HG03575 (cell line): ENCODE measurements around the gene IZUMO2.
"Not testable (repeated sequence)": the region's sequence is repeated elsewhere in the genome, so short reads cannot be mapped to it uniquely, and the experiment has no call there.

Experiments used
- ATAC-seq: cut with Tn5 transposase; IDR thresholded peaks from one replicate; pipeline ENCODE4 v1.9.1; 2021; ENCODE audit not compliant: unreplicated experiment, insufficient number of reproducible peaks, low FRiP score; ENCODE audit errors: extremely low read depth

IZUMO2 gene

DNA sequence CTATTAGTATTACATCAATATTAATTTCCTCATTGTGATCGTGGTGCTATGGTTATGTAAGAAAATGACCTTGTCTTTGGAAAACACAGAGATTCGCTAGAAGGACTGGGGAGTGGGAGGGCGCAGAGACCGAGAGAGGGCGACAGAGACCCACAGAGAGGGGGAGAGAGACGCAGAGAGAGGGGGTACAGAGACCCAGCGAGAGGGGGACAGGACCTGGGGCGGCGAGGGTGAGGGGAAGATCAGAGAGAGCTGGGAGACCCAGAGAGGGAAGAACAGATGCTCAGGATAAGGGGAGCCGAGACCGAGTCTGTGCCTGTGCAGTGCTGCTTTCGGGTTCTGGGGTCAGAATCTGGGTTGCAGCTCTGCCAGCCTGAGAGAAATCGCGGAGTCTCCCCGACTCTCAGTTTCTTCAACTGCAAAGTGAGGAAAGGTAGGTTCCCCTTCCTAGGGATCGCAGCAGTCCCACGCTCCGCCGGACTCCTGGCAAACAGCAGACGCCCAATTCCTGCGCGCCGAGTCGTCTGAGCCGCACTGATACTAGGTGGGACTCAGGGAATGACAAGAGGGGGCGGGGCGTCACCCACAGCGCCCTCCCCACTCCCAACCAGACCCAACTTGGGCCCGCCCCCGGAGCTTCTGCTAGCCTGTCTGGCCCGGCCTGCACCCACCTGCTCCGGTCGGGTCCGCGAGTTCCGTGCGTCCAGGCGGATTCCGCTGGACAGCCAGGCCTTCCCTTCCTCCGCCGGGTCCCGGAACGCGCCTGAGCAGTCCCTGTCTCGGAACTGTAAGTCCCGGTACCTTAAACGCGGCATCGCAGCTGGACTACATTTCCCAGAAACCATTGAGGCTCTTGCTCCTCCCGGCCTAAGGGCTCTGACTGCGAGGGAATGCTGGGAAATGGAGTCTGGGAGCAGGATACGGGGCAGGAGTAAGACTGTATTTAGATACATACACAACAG lies 15.3 kb downstream of the IZUMO2 start:
- ATAC-seq, result no peak

DNA sequence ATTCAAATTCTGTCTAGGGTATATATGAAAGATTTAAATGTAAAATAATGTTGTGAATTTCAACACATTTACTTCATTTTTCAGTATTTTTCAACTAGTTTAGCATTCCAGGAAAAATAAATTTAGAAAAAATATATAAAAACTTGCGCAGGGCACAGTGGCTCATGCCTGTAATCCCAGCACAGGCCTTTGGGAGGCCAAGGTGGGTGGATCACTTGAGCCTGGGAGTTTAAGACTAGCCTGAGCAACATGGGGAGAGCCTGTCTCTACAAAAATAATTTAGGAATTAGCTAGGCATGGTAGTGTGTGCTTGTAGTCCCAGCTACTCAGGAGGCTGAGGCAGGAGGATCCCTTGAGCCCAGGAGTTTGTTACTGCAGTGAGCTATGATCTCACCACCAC lies 21.2 kb downstream of the IZUMO2 start:
- ATAC-seq, result not testable (repeated sequence)

DNA sequence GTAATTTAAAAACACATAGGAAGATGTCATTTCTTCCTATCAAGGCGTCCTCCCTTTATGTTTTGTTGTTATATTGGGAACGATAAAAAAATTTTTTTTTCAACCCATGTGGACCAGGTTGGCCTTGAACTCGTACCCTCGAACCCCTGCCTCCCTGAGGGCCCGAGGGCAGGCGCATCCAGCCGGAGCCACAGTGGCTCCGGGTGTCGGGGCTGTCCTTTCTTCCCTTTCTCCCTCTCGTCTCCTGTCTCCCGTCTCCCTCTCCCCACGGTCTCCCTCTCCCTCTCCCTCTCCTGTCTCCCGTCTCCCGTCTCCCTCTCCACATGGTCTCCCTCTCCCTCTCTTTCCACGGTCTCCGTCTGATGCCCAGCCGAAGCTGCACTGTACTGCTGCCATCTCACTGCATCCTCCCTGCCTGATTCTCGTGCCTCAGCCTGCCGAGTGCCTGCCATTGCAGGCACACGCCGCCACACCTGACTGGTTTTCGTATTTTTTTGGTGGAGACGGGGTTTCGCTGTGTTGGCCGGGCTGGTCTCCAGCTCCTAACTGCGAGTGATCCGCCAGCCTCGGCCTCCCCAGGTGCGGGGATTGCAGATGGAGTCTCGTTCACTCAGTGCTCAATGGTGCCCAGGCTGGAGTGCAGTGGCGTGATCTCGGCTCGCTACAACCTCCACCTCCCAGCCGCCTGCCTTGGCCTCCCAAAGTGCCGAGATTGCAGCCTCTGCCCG lies 22.8 kb downstream of the IZUMO2 start:
- not testable (repeated sequence) for ATAC-seq

DNA sequence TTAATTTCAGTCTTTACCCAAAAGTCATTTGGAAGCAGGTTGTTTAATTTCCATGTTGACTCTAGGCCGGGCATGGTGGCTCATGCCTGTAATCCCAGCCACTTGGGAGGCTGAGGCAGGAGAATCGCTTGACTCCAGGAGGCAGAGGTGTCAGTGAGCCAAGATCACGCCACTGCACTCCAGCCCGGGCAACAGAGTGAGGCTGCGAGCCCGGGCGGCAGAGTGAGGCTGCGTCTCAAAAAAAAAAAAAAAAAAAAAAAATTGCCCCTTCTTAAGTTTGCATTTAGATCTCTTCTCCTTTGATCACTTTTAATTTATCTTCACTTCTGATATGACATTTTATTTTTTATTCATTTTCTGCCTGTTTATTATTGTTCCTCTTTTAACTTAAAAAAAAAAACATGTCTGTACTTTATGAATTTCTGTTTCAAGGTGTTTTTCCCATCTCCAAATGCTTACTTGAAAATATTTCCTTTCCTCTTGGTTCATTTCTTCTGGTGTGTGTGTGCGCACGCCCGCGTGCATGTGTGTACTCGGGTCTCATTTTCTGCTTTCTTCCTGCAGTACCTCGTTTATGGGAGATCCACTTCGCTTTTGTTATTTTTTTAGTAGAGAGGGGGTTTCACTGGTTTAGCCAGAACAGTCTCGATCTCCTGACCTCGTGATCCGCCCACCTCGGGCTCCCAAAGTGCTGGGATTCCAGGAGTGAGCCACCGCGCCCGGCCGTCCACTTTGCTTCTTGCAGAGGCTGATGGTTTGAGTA lies 26.3 kb downstream of the IZUMO2 start:
- ATAC-seq, result not testable (repeated sequence)

DNA sequence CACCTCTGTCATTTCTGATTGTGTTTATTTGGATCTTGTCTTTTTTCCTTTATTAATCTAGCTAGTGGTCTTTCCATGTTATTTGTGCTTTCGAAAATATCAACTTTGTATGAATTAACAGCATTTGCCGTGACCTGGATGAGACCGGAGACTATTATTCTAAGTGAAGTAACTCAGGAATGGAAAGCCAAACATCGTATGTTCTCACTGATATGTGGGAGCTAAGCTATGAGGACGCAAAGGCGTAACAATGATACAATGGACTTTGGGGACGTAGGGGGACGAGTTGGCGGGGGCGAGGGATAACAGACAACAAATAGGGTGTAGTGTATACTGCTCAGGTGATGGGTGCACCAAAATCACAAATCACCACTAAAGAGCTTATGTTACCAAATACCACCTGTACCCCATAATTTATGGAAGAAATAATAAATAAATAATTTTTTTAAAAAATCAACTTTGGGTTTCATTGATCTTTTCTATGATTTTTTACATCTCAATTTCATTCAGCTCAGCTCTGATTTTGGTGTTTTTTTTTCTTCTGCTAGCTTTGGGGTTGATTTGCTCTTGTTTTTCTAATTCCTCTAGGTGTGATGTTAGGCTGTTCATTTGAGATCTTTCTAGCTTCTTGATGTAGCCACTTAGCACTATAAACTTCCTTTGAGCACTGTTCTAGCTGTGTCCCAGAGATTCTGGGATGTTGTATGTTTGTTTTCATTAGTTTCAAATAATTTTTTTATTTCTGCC lies 27.1 kb downstream of the IZUMO2 start:
- ATAC-seq, result not testable (repeated sequence)

DNA sequence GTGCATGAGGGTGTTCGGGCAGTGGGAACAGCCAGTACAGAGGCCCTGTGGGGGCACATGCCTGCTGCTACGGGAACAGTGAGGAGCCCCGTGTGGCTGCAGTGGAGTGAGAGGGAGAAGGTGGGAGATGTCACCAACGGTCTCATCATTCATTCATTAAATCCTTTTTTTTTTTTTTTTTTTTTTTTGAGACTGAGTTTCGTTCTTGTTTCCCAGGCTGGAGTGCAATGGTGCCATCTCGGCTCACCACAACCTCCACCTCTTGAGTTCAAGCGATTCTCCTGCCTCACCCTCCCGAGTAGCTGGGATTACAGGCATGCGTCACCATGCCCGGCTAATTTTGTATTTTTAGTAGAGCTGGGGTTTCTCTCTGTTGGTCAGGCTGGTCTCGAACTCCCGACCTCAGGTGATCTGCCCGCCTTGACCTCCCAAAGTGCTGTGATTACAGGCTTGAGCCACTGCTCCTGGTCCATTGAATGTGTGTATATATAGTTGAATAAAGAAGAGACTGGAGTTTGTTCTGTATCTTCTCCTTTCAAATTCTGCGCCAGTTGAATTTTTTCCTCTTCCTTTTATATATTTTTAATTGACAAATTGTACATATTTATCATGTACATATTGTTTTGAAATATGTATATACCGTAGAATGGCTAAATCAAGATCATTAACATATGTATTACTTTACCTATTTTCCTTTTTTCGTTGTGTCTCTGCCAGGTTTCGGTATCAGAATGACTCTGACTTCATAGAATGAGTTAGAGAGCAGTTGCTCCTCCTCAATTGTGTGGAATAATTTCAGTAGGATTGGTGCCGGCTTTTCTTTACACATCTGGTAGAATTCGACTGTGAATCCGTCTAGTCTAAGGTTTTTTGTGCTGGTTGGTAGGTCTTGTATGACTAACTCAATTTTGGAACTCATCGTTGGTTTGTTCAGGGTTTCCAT lies 28.0 kb downstream of the IZUMO2 start:
- ATAC-seq, result not testable (repeated sequence)

DNA sequence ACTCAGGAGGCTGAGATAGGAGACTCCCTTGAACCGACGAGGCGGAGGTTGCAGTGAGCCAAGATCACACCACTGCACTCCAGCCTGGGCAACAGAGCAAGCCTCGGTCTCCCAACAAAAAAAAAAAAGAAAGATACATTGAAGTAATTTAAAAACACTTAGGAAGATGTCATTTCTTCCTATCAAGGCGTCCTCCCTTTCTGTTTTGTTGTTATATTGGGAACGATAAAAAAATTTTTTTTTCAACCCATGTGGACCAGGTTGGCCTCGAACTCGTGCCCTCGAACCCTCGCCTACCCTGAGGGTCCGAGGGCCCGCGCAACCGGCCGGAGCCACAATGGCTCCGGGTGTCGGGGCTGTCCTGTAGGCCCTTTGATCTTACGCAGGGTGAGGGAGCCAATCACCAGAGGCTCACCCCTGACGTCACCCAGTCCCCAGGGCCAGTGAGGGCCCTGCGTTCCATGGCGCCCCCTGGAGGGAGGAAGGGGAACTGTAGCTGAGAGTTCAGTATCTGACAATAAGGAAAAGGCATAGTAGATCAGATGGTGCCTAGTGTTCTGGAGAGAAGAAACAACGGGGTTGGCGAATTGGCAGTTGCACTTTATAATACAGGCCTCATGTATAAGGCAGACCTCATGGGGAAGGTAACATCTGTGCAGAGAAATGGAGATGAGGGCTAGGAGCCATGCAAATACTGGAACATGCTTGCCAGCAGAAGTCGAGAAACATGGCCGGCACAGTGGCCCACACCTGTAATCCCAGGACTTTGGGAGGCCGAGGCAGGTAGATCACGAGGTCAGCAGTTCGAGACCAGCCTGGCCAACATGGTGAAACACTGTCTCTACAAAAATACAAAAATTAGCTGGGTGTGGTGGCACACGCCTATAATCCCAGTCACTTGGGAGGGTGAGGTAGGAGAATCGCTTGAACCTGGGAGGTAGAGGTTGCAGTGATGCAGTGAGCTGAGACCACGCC lies 29.3 kb downstream of the IZUMO2 start:
- ATAC-seq, result not testable (repeated sequence)

DNA sequence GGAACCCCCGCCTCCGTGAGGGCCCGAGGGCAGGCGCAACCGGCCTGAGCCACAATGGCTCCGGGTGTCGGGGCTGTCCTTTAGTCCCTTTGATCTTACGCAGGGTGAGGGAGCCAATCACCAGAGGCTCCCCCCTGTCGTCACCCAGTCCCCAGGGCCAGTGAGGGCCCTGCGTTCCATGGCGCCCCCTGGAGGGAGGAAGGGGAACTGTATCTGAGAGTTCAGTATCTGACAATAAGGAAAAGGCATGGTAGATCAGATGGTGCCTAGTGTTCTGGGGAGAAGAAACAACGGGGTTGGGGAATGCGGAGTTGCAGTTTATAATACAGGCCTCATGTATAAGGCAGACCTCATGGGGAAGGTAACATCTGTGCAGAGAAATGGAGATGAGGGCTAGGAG lies 59.1 kb downstream of the IZUMO2 start:
- ATAC-seq, result not testable (repeated sequence)

DNA sequence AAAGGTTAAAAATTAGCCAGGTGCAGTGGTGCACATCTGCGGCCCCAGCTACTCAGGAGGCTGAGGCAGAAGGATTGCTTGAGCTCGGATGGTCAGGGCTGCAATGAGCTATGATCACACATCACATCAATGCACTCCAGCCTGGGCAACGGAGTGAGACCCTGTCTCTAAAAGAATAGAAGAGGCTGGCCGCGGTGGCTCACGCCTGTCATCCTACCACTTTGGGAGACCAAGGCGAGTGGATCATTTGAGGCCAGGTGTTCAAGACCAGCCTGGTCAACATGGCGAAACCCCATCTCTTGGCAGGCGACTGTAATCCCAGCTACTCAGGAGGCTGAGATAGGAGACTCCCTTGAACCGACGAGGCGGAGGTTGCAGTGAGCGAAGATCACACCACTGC lies 59.7 kb downstream of the IZUMO2 start:
- not testable (repeated sequence) for ATAC-seq
